NK-92 (cell line): ENCODE data around the gene GDF15.

Experiments used
- DNase-seq: peaks from one replicate; lab custom pipeline; 2025; ENCODE audit not compliant: unreplicated experiment; lab: John Stamatoyannopoulos, UW

The GDF15 gene

GRCh38 chr19:18430417-18431144, 44.6 kb downstream of the GDF15 start:
- no peak for DNase-seq

GRCh38 chr19:18431351-18432197, 45.6 kb downstream of the GDF15 start:
- no peak for DNase-seq

- no peak for DNase-seq
Measured at GRCh38 chr19:18432275-18433014, 46.5 kb downstream of the GDF15 start.

GRCh38 chr19:18433015-18433691, 47.2 kb downstream of the GDF15 start:
- DNase-seq: no peak

GRCh38 chr19:18433735-18434398, 47.9 kb downstream of the GDF15 start:
- no peak for DNase-seq

- no peak for DNase-seq
Measured at GRCh38 chr19:18434411-18435175, 48.6 kb downstream of the GDF15 start.

GRCh38 chr19:18435178-18435841, 49.4 kb downstream of the GDF15 start:
- DNase-seq: no peak

- no peak for DNase-seq
Measured at GRCh38 chr19:18435842-18436670, 50.1 kb downstream of the GDF15 start.

GRCh38 chr19:18436671-18437490, 50.9 kb downstream of the GDF15 start:
- no peak for DNase-seq

- DNase-seq: no peak
Measured at GRCh38 chr19:18437491-18438330, 51.8 kb downstream of the GDF15 start, which contains the start of gene ISYNA1. ISYNA1 (minus strand) TSS chr19:18438133; CDS start chr19:18437979, 154 bp downstream.

GRCh38 chr19:18438331-18439024, 52.5 kb downstream of the GDF15 start:
- no peak for DNase-seq
